Measurements from ENCODE around the gene TMEM150B. TPM values are rescaled to one million over a fixed set of nuclear protein-coding genes. Genes with fewer than 3 reads are reported as not detected.
A peak's percentile ranks its signal among the peaks of the same experiment; 100 is the strongest.

The TMEM150B gene
- total and polyA plus RNA-seq, 4 donors: 0.72 to 9.6 (median 4.2) TPM

DNA sequence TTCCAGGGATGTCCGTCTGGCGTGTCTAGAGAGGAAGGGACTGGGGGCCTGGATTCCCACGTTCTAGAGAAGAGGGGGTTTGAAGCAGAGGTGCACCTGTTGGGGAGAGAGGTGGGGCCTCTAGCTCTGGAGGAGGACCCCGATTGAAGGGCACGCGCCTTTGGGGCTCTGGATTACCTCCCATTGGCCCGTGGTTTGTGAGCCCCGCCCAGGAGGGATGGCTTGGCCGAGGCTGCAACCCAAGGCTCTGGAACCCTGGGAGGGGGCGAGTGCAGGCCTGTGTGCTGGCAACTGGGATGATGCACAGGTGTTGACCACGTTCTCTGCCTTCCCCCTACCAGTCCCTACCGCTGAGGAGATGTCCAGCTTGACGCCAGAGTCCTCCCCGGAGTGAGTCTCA is 20.2 kb downstream of the TMEM150B start:
- Histone ChIP-seq H3K27ac (ENCODE audit: low read depth in 1 of 2, low read length in 2 of 2) (no peak overlapping the region), H3K4me1 (ENCODE audit: control insufficient read depth in 1 of 2, insufficient read depth in 2 of 2, low read length in 2 of 2) (no peaks in the 10 kb centered on the region), H3K36me3 (ENCODE audit: control insufficient read depth in 1 of 2, insufficient read depth in 2 of 2, low read length in 1 of 2) (peaks cover 0 to 2% of the 10 kb centered on the region in 2 donors), H3K4me3 (ENCODE audit: low read length in 2 of 2) (no peak overlapping the region), H3K27me3 (ENCODE audit: control insufficient read depth in 1 of 2, insufficient read depth in 2 of 2, low read length in 1 of 2) (no peaks in the 10 kb centered on the region), H3K9me3 (ENCODE audit: control insufficient read depth, low read length) (no peaks in the 10 kb centered on the region)
- WGBS, 2 donors: 80 to 81% methylated on average over 14 of the region's 14 CpGs
- intact Hi-C loops (cut with DNase I): no loop called here
- ATAC-seq (ENCODE audit: low FRiP score): no peak
- peak in 1 of 2 donors; percentile 40 for DNase-seq

DNA sequence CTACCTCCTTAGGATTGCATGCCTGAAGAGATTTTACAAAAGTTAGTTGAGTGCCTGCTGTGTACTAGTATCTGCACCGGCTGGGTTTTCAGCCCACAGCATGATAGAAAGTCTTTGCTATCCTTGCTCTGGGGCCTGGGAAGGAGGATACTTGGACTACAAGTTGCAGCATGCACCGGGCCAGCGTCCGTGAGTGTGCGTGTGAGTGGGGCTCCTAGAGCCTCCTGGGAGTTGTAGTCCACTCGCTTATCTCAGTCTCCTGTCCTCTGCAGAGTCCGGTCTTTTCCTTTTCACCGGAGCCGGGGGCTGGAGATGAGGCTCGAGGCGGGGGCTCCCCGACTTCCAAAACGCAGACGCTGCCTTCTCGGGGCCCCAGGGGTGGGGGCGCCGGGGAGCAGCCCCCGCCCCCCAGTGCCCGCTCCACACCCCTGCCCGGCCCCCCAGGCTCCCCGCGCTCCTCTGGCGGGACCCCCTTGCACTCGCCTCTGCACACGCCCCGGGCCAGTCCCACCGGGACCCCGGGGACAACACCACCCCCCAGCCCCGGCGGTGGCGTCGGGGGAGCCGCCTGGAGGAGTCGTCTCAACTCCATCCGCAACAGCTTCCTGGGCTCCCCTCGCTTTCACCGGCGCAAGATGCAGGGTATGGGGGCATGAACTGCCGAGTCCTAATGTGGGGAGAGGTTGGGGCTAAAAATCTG is 20.7 kb downstream of the TMEM150B start:
- peaks cover 0 to 2% of the 10 kb centered on the region in 2 donors for H3K36me3 ChIP-seq (ENCODE audit: control insufficient read depth in 1 of 2, insufficient read depth in 2 of 2, low read length in 1 of 2)
- H3K27ac ChIP-seq (ENCODE audit: low read depth in 1 of 2, low read length in 2 of 2): no peak overlapping the region
- no peak overlapping the region for H3K4me3 ChIP-seq (ENCODE audit: low read length in 2 of 2)
- intact Hi-C loops (cut with DNase I): no loop called here
- WGBS, 2 donors: 86 to 90% methylated on average over 35 to 39 of the region's 39 CpGs
- DNase-seq: peak in 1 of 2 donors; percentile 60
- H3K27me3 ChIP-seq (ENCODE audit: control insufficient read depth in 1 of 2, insufficient read depth in 2 of 2, low read length in 1 of 2): no peaks in the 10 kb centered on the region
- no peaks in the 10 kb centered on the region for H3K9me3 ChIP-seq (ENCODE audit: control insufficient read depth, low read length)
- no peaks in the 10 kb centered on the region for H3K4me1 ChIP-seq (ENCODE audit: control insufficient read depth in 1 of 2, insufficient read depth in 2 of 2, low read length in 2 of 2)
- ATAC-seq (ENCODE audit: low FRiP score): no peak

DNA sequence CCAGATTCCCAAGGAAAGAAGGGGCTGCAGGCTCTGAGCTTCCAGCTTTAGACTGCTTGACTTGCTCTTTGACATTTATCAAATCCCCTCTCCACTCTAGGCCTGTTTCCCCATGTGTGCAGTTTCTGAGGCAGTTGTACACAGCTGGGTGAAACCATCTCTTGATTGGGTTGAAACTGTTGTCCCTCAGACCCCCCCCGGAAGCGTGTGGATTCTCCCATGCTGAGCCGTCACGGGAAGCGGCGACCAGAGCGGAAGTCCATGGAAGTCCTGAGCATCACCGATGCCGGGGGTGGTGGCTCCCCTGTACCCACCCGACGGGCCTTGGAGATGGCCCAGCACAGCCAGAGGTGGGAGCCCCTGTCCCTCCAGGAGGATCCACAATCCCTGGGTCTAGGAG is 21.7 kb downstream of the TMEM150B start:
- no peaks in the 10 kb centered on the region for H3K9me3 ChIP-seq (ENCODE audit: control insufficient read depth, low read length)
- ATAC-seq (ENCODE audit: low FRiP score): no peak
- H3K36me3 ChIP-seq (ENCODE audit: control insufficient read depth in 1 of 2, insufficient read depth in 2 of 2, low read length in 1 of 2): peaks cover 0 to 2% of the 10 kb centered on the region in 2 donors
- DNase-seq: no peak
- WGBS, 2 donors: 86 to 90% methylated on average over 11 of the region's 11 CpGs
- no peaks in the 10 kb centered on the region for H3K27me3 ChIP-seq (ENCODE audit: control insufficient read depth in 1 of 2, insufficient read depth in 2 of 2, low read length in 1 of 2)
- H3K4me1 ChIP-seq (ENCODE audit: control insufficient read depth in 1 of 2, insufficient read depth in 2 of 2, low read length in 2 of 2): no peaks in the 10 kb centered on the region
- intact Hi-C loops (cut with DNase I): loop anchor here in 1 of 2 donors (2.0 kb wide), 1 partner anchor 81 kb away; the partner anchor contains the start of genes RPL28 and TMEM238
- no peak overlapping the region for H3K27ac ChIP-seq (ENCODE audit: low read depth in 1 of 2, low read length in 2 of 2)
- H3K4me3 ChIP-seq (ENCODE audit: low read length in 2 of 2): no peak overlapping the region

DNA sequence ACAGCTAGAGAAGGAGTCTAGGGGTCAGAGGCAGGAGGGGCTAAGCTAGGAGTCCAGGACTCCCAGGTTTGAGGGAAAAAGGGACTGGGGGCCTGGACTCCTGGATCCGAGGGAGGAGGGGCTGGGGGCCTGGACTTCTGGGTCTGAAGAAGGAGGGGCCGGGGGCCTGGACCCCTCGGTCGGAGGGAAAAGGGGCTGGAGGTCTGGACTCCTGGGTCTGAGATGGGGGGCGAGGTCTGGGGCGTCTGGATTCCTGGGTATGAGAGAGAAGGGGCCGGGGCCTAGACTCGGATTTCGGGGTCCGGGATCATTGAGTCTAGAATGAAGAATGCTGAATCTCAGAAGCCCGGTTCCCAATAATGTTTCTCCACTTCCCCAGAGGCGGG is 22.8 kb downstream of the TMEM150B start:
- DNase-seq: peak in 1 of 2 donors; percentile 45
- no peaks in the 10 kb centered on the region for H3K9me3 ChIP-seq (ENCODE audit: control insufficient read depth, low read length)
- WGBS, 2 donors: 85% methylated on average over 12 of the region's 12 CpGs
- intact Hi-C loops (cut with DNase I): loop anchor here in 1 of 2 donors (2.0 kb wide), 1 partner anchor 82 kb away; the partner anchor contains the start of genes RPL28 and TMEM238
- no peak overlapping the region for H3K27ac ChIP-seq (ENCODE audit: low read depth in 1 of 2, low read length in 2 of 2)
- no peak for ATAC-seq (ENCODE audit: low FRiP score)
- H3K4me3 ChIP-seq (ENCODE audit: low read length in 2 of 2): no peak overlapping the region
- H3K36me3 ChIP-seq (ENCODE audit: control insufficient read depth in 1 of 2, insufficient read depth in 2 of 2, low read length in 1 of 2): peaks cover 0 to 2% of the 10 kb centered on the region in 2 donors
- H3K27me3 ChIP-seq (ENCODE audit: control insufficient read depth in 1 of 2, insufficient read depth in 2 of 2, low read length in 1 of 2): no peaks in the 10 kb centered on the region
- no peaks in the 10 kb centered on the region for H3K4me1 ChIP-seq (ENCODE audit: control insufficient read depth in 1 of 2, insufficient read depth in 2 of 2, low read length in 2 of 2)

DNA sequence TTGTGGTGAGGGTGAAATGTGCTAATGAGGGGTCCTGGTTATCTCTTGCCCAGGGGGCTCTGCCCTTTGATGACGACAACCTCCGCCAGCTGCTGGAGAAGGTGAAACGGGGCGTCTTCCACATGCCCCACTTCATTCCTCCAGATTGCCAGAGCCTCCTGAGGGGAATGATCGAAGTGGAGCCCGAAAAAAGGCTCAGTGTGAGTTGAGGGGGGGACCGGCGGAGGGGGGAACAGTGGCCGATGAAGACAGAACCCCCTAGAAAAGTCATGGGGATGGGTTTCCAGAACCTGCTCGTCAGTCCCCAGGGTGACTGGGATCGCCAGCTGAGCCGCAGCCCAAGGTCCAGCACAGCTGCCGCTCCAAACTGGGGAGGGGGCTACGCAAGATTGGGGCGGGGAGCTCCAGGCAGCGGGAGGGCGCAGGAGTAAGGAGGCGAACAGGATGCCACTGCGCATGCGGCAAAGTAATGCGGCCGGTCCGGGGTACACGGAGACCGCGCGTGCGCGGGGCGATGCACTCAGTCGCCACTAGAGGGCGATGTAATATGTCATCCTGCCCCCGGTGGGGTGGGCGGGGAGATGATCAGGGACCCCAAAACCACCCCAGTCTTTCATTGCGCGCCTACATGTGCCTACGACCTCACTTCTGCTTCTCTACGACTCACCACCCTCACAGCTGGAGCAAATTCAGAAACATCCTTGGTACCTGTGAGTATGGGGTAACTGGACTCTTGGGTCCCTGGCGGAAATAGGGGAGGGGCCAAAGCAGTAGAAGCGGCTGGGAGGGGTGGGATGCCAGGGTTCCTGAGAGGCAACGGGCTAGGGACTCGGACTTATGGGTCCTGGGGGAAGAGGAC is 23.5 kb downstream of the TMEM150B start:
- no peak overlapping the region for H3K4me3 ChIP-seq (ENCODE audit: low read length in 2 of 2)
- peaks cover 0 to 2% of the 10 kb centered on the region in 2 donors for H3K36me3 ChIP-seq (ENCODE audit: control insufficient read depth in 1 of 2, insufficient read depth in 2 of 2, low read length in 1 of 2)
- ATAC-seq (ENCODE audit: low FRiP score) (peak; percentile 94), DNase-seq (peak; percentile 91 to 97)
- no peaks in the 10 kb centered on the region for H3K9me3 ChIP-seq (ENCODE audit: control insufficient read depth, low read length)
- intact Hi-C loops (cut with DNase I): loop anchor here in 1 of 2 donors (2.0 kb wide), 1 partner anchor 83 kb away; the partner anchor contains the start of genes RPL28 and TMEM238
- no peaks in the 10 kb centered on the region for H3K4me1 ChIP-seq (ENCODE audit: control insufficient read depth in 1 of 2, insufficient read depth in 2 of 2, low read length in 2 of 2)
- no peak overlapping the region for H3K27ac ChIP-seq (ENCODE audit: low read depth in 1 of 2, low read length in 2 of 2)
- H3K27me3 ChIP-seq (ENCODE audit: control insufficient read depth in 1 of 2, insufficient read depth in 2 of 2, low read length in 1 of 2): no peaks in the 10 kb centered on the region
- WGBS, 2 donors: 18 to 20% methylated on average over 42 of the region's 42 CpGs

DNA sequence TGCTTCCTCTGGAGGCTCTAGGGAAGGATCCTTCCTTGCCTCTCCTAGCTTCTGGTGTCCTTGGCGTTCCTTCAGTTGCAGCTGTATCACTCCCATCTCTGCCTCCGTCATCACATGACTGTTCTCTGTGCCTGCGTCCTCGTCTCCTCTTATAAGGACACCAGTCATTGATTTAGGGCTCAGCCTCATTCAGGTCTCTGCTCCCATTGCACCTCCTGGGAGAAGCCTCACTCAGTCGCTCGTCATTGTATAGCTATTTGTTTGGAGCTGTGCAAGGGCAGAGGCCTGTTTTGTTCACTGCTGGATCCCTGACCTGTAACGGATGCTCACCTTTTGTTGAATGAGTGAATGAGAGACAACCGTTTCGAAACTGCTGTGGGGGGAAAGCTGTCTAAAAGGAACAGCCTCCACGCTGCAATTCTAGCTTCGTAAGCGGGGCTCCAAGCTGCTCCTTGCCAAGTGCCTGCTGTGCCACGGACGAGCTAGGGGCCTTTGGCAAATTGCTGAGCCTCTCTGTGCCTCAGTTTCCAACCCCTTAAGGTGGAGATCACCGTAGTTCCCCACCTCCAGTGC is 24.2 kb downstream of the TMEM150B start:
- H3K9me3 ChIP-seq (ENCODE audit: control insufficient read depth, low read length): no peaks in the 10 kb centered on the region
- H3K4me3 ChIP-seq (ENCODE audit: low read length in 2 of 2): no peak overlapping the region
- 69 to 75% methylated on average over 15 of the region's 15 CpGs for WGBS, 2 donors
- H3K27ac ChIP-seq (ENCODE audit: low read depth in 1 of 2, low read length in 2 of 2): no peak overlapping the region
- intact Hi-C loops (cut with DNase I): no loop called here
- ATAC-seq (ENCODE audit: low FRiP score): no peak
- H3K36me3 ChIP-seq (ENCODE audit: control insufficient read depth in 1 of 2, insufficient read depth in 2 of 2, low read length in 1 of 2): no peaks in the 10 kb centered on the region
- no peaks in the 10 kb centered on the region for H3K4me1 ChIP-seq (ENCODE audit: control insufficient read depth in 1 of 2, insufficient read depth in 2 of 2, low read length in 2 of 2)
- no peak for DNase-seq
- H3K27me3 ChIP-seq (ENCODE audit: control insufficient read depth in 1 of 2, insufficient read depth in 2 of 2, low read length in 1 of 2): no peaks in the 10 kb centered on the region

DNA sequence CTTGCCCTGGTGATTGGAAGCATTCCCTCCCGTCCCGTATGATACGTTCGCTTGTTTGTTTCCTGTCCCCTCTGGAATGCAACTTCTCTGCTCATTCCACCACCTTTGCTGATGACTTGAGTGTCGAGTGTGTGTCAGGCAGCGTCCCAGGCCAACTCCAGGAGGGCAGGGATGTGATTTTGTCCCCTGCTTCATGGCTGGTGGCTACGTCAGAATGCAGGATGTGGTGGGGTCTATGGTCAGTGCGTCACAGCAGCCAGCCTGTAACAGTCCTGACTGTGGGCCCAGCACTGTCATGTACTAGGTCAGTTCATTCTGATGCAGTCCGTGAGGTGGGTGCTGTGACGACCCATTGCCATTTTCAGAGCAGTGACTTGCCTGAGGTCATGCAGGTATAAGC is 25.1 kb downstream of the TMEM150B start:
- 89 to 92% methylated on average over 10 of the region's 10 CpGs for WGBS, 2 donors
- Histone ChIP-seq H3K4me3 (ENCODE audit: low read length in 2 of 2) (no peak overlapping the region), H3K27ac (ENCODE audit: low read depth in 1 of 2, low read length in 2 of 2) (no peak overlapping the region), H3K36me3 (ENCODE audit: control insufficient read depth in 1 of 2, insufficient read depth in 2 of 2, low read length in 1 of 2) (no peaks in the 10 kb centered on the region), H3K4me1 (ENCODE audit: control insufficient read depth in 1 of 2, insufficient read depth in 2 of 2, low read length in 2 of 2) (no peaks in the 10 kb centered on the region), H3K27me3 (ENCODE audit: control insufficient read depth in 1 of 2, insufficient read depth in 2 of 2, low read length in 1 of 2) (no peaks in the 10 kb centered on the region), H3K9me3 (ENCODE audit: control insufficient read depth, low read length) (no peaks in the 10 kb centered on the region)
- intact Hi-C loops (cut with DNase I): no loop called here
- no peak for ATAC-seq (ENCODE audit: low FRiP score)
- no peak for DNase-seq

DNA sequence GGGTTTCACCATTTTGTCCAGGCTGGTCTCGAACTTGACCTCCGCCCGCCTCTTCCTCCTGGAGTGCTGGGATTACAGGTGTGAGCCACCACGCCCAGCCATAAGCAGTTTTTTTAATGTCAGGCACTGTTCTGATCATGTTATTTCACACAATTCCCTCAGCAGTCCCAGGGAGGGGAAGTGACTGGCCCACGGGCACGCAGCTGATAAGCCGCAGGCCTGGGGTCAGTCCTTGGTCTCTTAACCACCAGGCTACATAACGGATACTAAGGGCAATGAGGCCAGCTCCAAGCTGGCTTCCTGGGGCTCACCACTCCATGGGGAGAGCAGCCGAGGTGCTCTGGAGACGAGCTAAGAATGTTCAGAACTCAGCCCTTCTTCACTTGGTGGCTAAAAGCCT is 27.9 kb downstream of the TMEM150B start:
- H3K36me3 ChIP-seq (ENCODE audit: control insufficient read depth in 1 of 2, insufficient read depth in 2 of 2, low read length in 1 of 2): peaks cover 0 to 1% of the 10 kb centered on the region in 2 donors
- H3K27me3 ChIP-seq (ENCODE audit: control insufficient read depth in 1 of 2, insufficient read depth in 2 of 2, low read length in 1 of 2): no peaks in the 10 kb centered on the region
- no peaks in the 10 kb centered on the region for H3K4me1 ChIP-seq (ENCODE audit: control insufficient read depth in 1 of 2, insufficient read depth in 2 of 2, low read length in 2 of 2)
- WGBS, 2 donors: 91 to 92% methylated on average over 10 of the region's 10 CpGs
- ATAC-seq (ENCODE audit: low FRiP score) (no peak), DNase-seq (no peak)
- intact Hi-C loops (cut with DNase I): no loop called here
- H3K9me3 ChIP-seq (ENCODE audit: control insufficient read depth, low read length): no peaks in the 10 kb centered on the region
- H3K4me3 ChIP-seq (ENCODE audit: low read length in 2 of 2): no peak overlapping the region
- no peak overlapping the region for H3K27ac ChIP-seq (ENCODE audit: low read depth in 1 of 2, low read length in 2 of 2)

Measured in aorta (tissue), 5 donors.